Measurements from ENCODE around the gene NTRK3. TPM values are rescaled to one million over a fixed set of nuclear protein-coding genes. Genes with fewer than 3 reads are reported as not detected.

NTRK3 gene
- total RNA-seq, 1 experiment from 2014 or later = not detected

DNA sequence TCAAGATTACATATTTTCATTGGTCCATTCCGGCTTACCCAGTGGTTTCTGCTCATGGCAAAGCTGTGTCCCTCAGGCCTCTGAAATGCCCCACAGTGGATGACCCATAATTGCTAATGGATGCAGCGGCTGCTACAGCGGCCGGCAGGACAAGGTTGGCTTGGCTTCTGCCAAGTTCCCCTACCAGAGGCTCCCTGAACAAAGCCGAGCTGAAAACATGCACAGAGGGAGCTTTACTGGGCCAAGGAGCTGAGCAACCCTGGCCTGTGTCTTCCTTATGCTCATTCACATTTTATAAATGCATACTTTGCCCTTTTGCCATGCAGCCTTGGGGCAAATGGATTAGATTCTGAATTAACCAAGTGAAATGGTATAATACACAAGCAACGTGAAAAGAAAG is 150.5 kb downstream of the NTRK3 start:
- Histone ChIP-seq H3K27ac (ENCODE audit: low read length) (no peak overlapping the region), H3K79me2 (ENCODE audit: low read length) (no peaks in the 10 kb centered on the region), H3K9me3 (ENCODE audit: low read length) (no peaks in the 10 kb centered on the region), H3K9ac (ENCODE audit: low read length) (no peak overlapping the region), H2AFZ (ENCODE audit: low read length) (no peak overlapping the region), H3K36me3 (ENCODE audit: low read depth, low read length) (no peaks in the 10 kb centered on the region), H3K27me3 (ENCODE audit: low read length) (no peaks in the 10 kb centered on the region), H3F3A (ENCODE audit: low read length, unreplicated experiment) (no peaks in the 10 kb centered on the region), H3K9me2 (replicated peaks; ENCODE audit: low read length) (no peaks in the 10 kb centered on the region), H3K4me3 (ENCODE audit: low read length) (no peak overlapping the region), H3K4me2 (ENCODE audit: low read length) (no peak overlapping the region), H3K4me1 (ENCODE audit: insufficient read depth, low read length) (no peaks in the 10 kb centered on the region), H4K20me1 (ENCODE audit: low read length) (no peaks in the 10 kb centered on the region)
- DNase-seq = no peak
- POLR2A ChIA-PET (ENCODE audit: unreplicated experiment) = no interaction called here
- no peak for ATAC-seq
- TF ChIP-seq, protein P1, sequence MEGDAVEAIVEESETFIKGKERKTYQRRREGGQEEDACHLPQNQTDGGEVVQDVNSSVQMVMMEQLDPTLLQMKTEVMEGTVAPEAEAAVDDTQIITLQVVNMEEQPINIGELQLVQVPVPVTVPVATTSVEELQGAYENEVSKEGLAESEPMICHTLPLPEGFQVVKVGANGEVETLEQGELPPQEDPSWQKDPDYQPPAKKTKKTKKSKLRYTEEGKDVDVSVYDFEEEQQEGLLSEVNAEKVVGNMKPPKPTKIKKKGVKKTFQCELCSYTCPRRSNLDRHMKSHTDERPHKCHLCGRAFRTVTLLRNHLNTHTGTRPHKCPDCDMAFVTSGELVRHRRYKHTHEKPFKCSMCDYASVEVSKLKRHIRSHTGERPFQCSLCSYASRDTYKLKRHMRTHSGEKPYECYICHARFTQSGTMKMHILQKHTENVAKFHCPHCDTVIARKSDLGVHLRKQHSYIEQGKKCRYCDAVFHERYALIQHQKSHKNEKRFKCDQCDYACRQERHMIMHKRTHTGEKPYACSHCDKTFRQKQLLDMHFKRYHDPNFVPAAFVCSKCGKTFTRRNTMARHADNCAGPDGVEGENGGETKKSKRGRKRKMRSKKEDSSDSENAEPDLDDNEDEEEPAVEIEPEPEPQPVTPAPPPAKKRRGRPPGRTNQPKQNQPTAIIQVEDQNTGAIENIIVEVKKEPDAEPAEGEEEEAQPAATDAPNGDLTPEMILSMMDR (conservative IDR thresholded peaks at IDR 0.05; ENCODE audit: low read depth, low read length) = no peak
- TF ChIP-seq EZH2 (IDR thresholded peaks at IDR 0.05; ENCODE audit: low read length, unreplicated experiment) (no peak), EZH2phosphoT487 (IDR thresholded peaks at IDR 0.05; ENCODE audit: borderline replicate concordance, low read length) (no peak)
- intact Hi-C loops (cut with micrococcal nuclease) = no loop called here
- CTCF ChIA-PET = no interaction called here
- BruUV-seq (replicated peaks) = no TSS peak

DNA sequence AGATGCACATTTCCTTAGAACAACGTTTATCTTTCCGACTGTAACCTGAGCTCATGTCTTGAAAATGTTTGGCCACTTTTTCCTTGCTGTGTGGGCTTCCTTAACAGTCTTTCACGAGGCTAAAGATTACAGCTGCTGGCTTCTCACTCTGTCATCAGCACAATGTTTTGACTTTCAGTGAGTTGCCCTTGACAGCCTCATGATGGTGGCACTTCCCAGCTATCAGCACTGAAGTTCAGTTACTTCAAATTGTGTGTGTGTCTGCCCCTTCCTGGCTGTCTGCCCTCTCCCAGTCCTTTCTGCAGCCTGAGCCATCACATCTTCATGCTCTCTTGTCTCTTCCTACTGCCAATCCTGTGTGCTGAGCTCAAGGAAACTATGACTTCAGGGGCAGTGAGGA is 152.2 kb downstream of the NTRK3 start:
- intact Hi-C loops (cut with micrococcal nuclease) = no loop called here
- H3K9me2 ChIP-seq (replicated peaks; ENCODE audit: low read length) = no peaks in the 10 kb centered on the region
- POLR2A ChIA-PET (ENCODE audit: unreplicated experiment) = no interaction called here

DNA sequence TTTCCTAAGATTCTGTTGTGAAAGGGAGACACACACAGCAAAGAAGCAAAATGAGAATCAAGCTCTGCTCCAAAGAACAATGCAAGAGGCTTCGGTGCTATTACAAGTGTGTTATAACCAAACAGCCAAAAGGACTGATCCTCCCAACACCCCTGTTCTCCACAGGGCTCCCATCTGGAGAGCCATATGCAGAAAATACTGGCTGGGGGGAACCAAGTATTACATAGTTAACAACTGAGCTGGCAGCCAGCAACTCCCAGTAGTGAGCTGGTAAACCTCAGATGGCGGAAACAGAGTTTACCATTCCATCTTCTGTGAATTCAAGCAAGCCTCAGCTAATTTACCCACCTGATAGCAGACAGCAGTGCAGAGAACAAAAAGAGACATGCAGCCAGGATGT is 156.4 kb downstream of the NTRK3 start:
- no peak overlapping the region for H3K27ac ChIP-seq (ENCODE audit: low read length)
- H2AFZ ChIP-seq (ENCODE audit: low read length) = no peak overlapping the region
- ChIA-PET CTCF (no interaction called here), POLR2A (ENCODE audit: unreplicated experiment) (no interaction called here)
- no peak overlapping the region for H3K9ac ChIP-seq (ENCODE audit: low read length)
- no peaks in the 10 kb centered on the region for H3F3A ChIP-seq (ENCODE audit: low read length, unreplicated experiment)
- no peak overlapping the region for H3K4me3 ChIP-seq (ENCODE audit: low read length)
- no peaks in the 10 kb centered on the region for H3K4me1 ChIP-seq (ENCODE audit: insufficient read depth, low read length)
- no peak for TF ChIP-seq EZH2 (IDR thresholded peaks at IDR 0.05; ENCODE audit: low read length, unreplicated experiment)
- no peak for TF ChIP-seq EZH2phosphoT487 (IDR thresholded peaks at IDR 0.05; ENCODE audit: borderline replicate concordance, low read length)
- TF ChIP-seq, protein P1 (conservative IDR thresholded peaks at IDR 0.05; ENCODE audit: low read depth, low read length) = no peak
- no peaks in the 10 kb centered on the region for H3K79me2 ChIP-seq (ENCODE audit: low read length)
- H3K36me3 ChIP-seq (ENCODE audit: low read depth, low read length) = no peaks in the 10 kb centered on the region
- no peak for DNase-seq
- no TSS peak for BruUV-seq (replicated peaks)
- no peaks in the 10 kb centered on the region for H3K9me3 ChIP-seq (ENCODE audit: low read length)
- H4K20me1 ChIP-seq (ENCODE audit: low read length) = no peaks in the 10 kb centered on the region
- no peak for ATAC-seq
- H3K9me2 ChIP-seq (replicated peaks; ENCODE audit: low read length) = no peaks in the 10 kb centered on the region
- no peak overlapping the region for H3K4me2 ChIP-seq (ENCODE audit: low read length)
- H3K27me3 ChIP-seq (ENCODE audit: low read length) = no peaks in the 10 kb centered on the region
- intact Hi-C loops (cut with micrococcal nuclease) = no loop called here

More for the DNA sequence above, 152.2 kb downstream of the NTRK3 start:
- no peak overlapping the region for H3K27ac ChIP-seq (ENCODE audit: low read length)
- TF ChIP-seq, protein P1 (conservative IDR thresholded peaks at IDR 0.05; ENCODE audit: low read depth, low read length) = no peak
- no peak overlapping the region for H2AFZ ChIP-seq (ENCODE audit: low read length)
- BruUV-seq (replicated peaks) = no TSS peak
- H3K4me1 ChIP-seq (ENCODE audit: insufficient read depth, low read length) = no peaks in the 10 kb centered on the region
- CTCF ChIA-PET = no interaction called here
- H3F3A ChIP-seq (ENCODE audit: low read length, unreplicated experiment) = no peaks in the 10 kb centered on the region
- H3K4me3 ChIP-seq (ENCODE audit: low read length) = no peak overlapping the region
- ATAC-seq (no peak), DNase-seq (no peak)
- H3K9me3 ChIP-seq (ENCODE audit: low read length) = no peaks in the 10 kb centered on the region
- H3K27me3 ChIP-seq (ENCODE audit: low read length) = no peaks in the 10 kb centered on the region
- H3K9ac ChIP-seq (ENCODE audit: low read length) = no peak overlapping the region
- no peak overlapping the region for H3K4me2 ChIP-seq (ENCODE audit: low read length)
- no peaks in the 10 kb centered on the region for H3K79me2 ChIP-seq (ENCODE audit: low read length)
- no peaks in the 10 kb centered on the region for H3K36me3 ChIP-seq (ENCODE audit: low read depth, low read length)
- no peaks in the 10 kb centered on the region for H4K20me1 ChIP-seq (ENCODE audit: low read length)

Measured in PC-3 (cell line).